Measurements from ENCODE around the gene BCAS3.

GRCh38 chr17:61000911-61001310, 323.3 kb downstream of the BCAS3 start:
- TF ChIP-seq GATA3 (IDR thresholded peaks at IDR 0.05; ENCODE audit: low read depth, low read length) (no peak), GATA2 (IDR thresholded peaks at IDR 0.05; ENCODE audit: low read depth, low read length) (no peak)

All from SH-SY5Y (cell line).